GM19438 (cell line): ENCODE results near the gene ARHGAP22.

Experiments
- ATAC-seq: cut with Tn5 transposase; IDR thresholded peaks from one replicate; pipeline ENCODE4 v1.9.1; 2021; ENCODE audit warnings: low read depth; ENCODE audit not compliant: unreplicated experiment

The ARHGAP22 gene

GRCh38 chr10:48517911-48518811 is 86.7 kb downstream of the ARHGAP22 start:
- ATAC-seq = no peak

GRCh38 chr10:48517482-48517881 is 87.4 kb downstream of the ARHGAP22 start:
- ATAC-seq = no peak

- ATAC-seq = no peak
Measured at GRCh38 chr10:48516911-48517310, 88.0 kb downstream of the ARHGAP22 start.

- no peak for ATAC-seq
Measured at GRCh38 chr10:48514916-48515315, 90.0 kb downstream of the ARHGAP22 start.

GRCh38 chr10:48514255-48514654 is 90.6 kb downstream of the ARHGAP22 start:
- no peak for ATAC-seq

GRCh38 chr10:48512861-48513260 is 92.0 kb downstream of the ARHGAP22 start:
- no peak for ATAC-seq

- ATAC-seq = no peak
Measured at GRCh38 chr10:48511875-48512231, 93.0 kb downstream of the ARHGAP22 start.

GRCh38 chr10:48511066-48511874 is 93.6 kb downstream of the ARHGAP22 start:
- ATAC-seq = no peak

- no peak for ATAC-seq
Measured at GRCh38 chr10:48509974-48510692, 94.7 kb downstream of the ARHGAP22 start.

GRCh38 chr10:48508791-48509772 is 95.8 kb downstream of the ARHGAP22 start:
- no peak for ATAC-seq

GRCh38 chr10:48507933-48508790 is 96.7 kb downstream of the ARHGAP22 start:
- no peak for ATAC-seq

- ATAC-seq = no peak
Measured at GRCh38 chr10:48507494-48507893, 97.4 kb downstream of the ARHGAP22 start.

GRCh38 chr10:48506147-48506917 is 98.5 kb downstream of the ARHGAP22 start:
- ATAC-seq = no peak

- no peak for ATAC-seq
Measured at GRCh38 chr10:48505394-48506112, 99.3 kb downstream of the ARHGAP22 start.

- no peak for ATAC-seq
Measured at GRCh38 chr10:48504141-48504885, 100.6 kb downstream of the ARHGAP22 start.

GRCh38 chr10:48503293-48503911 is 101.5 kb downstream of the ARHGAP22 start:
- ATAC-seq = no peak
